Sigmoid colon (tissue), 4 donors: ENCODE results near the gene IWS1.

Source experiments
- EP300 ChIP-seq, 4 donors: sonication (generic); formaldehyde crosslinking; IDR thresholded peaks; one replicate each; pipeline ENCODE4 v1.6.1; 2017; ENCODE audit warnings: antibody characterized with exemption in 4 of 4
- POLR2A ChIP-seq, 2 donors: fragments of 450-650 bp; IDR thresholded peaks; one replicate each; pipeline ENCODE4 v1.6.1; 2016; ENCODE audit warnings: antibody characterized with exemption in 2 of 2, mild to moderate bottlenecking in 2 of 2, moderate library complexity in 2 of 2
- TF ChIP-seq, protein P1 (sequence below), 4 experiments: fragments of 450-650 bp in 3 of 4; fragments of 200-600 bp in 1 of 4; IDR thresholded peaks; one replicate each; pipeline ENCODE4 v1.5.1; 2016 to 2019; ENCODE audit warnings: antibody characterized with exemption in 4 of 4, mild to moderate bottlenecking in 3 of 4, moderate library complexity in 2 of 4

GRCh38 chr2:127552846-127553245 is 26.6 kb upstream of the IWS1 start:
- TF ChIP-seq EP300 (IDR thresholded peaks at IDR 0.05): no peak
- TF ChIP-seq, protein P1, sequence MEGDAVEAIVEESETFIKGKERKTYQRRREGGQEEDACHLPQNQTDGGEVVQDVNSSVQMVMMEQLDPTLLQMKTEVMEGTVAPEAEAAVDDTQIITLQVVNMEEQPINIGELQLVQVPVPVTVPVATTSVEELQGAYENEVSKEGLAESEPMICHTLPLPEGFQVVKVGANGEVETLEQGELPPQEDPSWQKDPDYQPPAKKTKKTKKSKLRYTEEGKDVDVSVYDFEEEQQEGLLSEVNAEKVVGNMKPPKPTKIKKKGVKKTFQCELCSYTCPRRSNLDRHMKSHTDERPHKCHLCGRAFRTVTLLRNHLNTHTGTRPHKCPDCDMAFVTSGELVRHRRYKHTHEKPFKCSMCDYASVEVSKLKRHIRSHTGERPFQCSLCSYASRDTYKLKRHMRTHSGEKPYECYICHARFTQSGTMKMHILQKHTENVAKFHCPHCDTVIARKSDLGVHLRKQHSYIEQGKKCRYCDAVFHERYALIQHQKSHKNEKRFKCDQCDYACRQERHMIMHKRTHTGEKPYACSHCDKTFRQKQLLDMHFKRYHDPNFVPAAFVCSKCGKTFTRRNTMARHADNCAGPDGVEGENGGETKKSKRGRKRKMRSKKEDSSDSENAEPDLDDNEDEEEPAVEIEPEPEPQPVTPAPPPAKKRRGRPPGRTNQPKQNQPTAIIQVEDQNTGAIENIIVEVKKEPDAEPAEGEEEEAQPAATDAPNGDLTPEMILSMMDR (IDR thresholded peaks at IDR 0.05): no peak
- TF ChIP-seq POLR2A (IDR thresholded peaks at IDR 0.05): no peak
